LNCAP (cell line): Measurements from ENCODE around the gene PIK3R1.

Experiments
- CTCF ChIP-seq: fragments of 450-650 bp; IDR thresholded peaks from 2 replicates; pipeline ENCODE4 v1.5.1; 2017; ENCODE audit warnings: mild to moderate bottlenecking

PIK3R1 gene

GRCh38 chr5:68250661-68251298, 35.2 kb downstream of the PIK3R1 start:
- no peak for TF ChIP-seq CTCF

GRCh38 chr5:68251386-68251785, 35.8 kb downstream of the PIK3R1 start:
- no peak for TF ChIP-seq CTCF

- no peak for TF ChIP-seq CTCF
Measured at GRCh38 chr5:68251804-68252522, 36.4 kb downstream of the PIK3R1 start.

GRCh38 chr5:68252673-68253623, 37.4 kb downstream of the PIK3R1 start:
- TF ChIP-seq CTCF: peak; percentile 84

- no peak for TF ChIP-seq CTCF
Measured at GRCh38 chr5:68253624-68254585, 38.3 kb downstream of the PIK3R1 start.

GRCh38 chr5:68254810-68255209, 39.3 kb downstream of the PIK3R1 start:
- TF ChIP-seq CTCF: no peak
